ENCODE data around the gene ABCA5.

DNA sequence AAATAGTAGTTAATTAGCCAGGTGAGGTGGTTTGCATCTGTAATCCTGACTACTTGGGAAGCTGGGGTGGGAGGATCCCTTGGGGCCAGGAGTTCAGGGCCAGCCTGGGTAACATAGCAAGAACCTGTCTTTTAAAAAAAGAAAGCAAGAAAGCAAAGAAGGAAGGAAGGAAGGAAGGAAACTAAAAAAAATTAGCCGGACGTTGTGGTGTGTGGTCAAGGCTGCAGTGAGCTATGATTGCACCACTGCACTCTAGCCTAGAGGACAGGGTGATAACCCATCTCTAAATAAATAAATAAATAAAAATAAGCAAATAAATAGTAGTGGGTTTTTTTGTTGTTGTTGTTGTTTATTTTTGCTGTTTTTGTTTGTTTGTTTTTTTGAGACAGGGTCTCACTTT, 48.3 kb upstream of the ABCA5 start:
- TF ChIP-seq, protein P1, sequence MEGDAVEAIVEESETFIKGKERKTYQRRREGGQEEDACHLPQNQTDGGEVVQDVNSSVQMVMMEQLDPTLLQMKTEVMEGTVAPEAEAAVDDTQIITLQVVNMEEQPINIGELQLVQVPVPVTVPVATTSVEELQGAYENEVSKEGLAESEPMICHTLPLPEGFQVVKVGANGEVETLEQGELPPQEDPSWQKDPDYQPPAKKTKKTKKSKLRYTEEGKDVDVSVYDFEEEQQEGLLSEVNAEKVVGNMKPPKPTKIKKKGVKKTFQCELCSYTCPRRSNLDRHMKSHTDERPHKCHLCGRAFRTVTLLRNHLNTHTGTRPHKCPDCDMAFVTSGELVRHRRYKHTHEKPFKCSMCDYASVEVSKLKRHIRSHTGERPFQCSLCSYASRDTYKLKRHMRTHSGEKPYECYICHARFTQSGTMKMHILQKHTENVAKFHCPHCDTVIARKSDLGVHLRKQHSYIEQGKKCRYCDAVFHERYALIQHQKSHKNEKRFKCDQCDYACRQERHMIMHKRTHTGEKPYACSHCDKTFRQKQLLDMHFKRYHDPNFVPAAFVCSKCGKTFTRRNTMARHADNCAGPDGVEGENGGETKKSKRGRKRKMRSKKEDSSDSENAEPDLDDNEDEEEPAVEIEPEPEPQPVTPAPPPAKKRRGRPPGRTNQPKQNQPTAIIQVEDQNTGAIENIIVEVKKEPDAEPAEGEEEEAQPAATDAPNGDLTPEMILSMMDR (IDR thresholded peaks at IDR 0.05; ENCODE audit: low read length): no peak
- no peak for TF ChIP-seq EZH2 (optimal IDR thresholded peaks at IDR 0.05; ENCODE audit: low read depth, low read length)
- no peak for TF ChIP-seq EZH2phosphoT487 (IDR thresholded peaks at IDR 0.05; ENCODE audit: low read length)
